Osteoblast (primary cell): ENCODE data around the gene NIT1. TPM values are rescaled to one million over a fixed set of nuclear protein-coding genes. Genes with fewer than 3 reads are reported as not detected.

Experiments used
- DNase-seq: peaks from one replicate; pipeline ENCODE4 v3.0.0; 2011; ENCODE audit warnings: low spot score, mixed read lengths; ENCODE audit not compliant: insufficient read length; ENCODE audit errors: missing footprints
- H2AFZ ChIP-seq: 2 replicates; pipeline ENCODE4 v1.6.0; 2011; ENCODE audit warnings: mild to moderate bottlenecking, low read length
- H3K27ac ChIP-seq: 2 replicates; pipeline ENCODE4 v1.5.1; 2011; ENCODE audit warnings: mild to moderate bottlenecking, low read depth, low read length, moderate library complexity
- H3K27me3 ChIP-seq: 2 replicates; pipeline ENCODE4 v1.6.0; 2012; ENCODE audit warnings: mild to moderate bottlenecking, control low read depth, inconsistent platforms, low read length, moderate library complexity; ENCODE audit not compliant: insufficient read depth
- H3K36me3 ChIP-seq: 2 replicates; pipeline ENCODE4 v1.5.1; 2011; ENCODE audit warnings: mild to moderate bottlenecking, low read length, control low read depth, moderate library complexity; ENCODE audit not compliant: insufficient read depth
- H3K4me1 ChIP-seq: 2 replicates; pipeline ENCODE4 v1.5.1; 2011; ENCODE audit warnings: mild to moderate bottlenecking, low read length, control low read depth, moderate library complexity; ENCODE audit not compliant: insufficient read depth
- H3K4me2 ChIP-seq: 2 replicates; pipeline ENCODE4 v1.6.0; 2011; ENCODE audit warnings: mild to moderate bottlenecking, low read length; ENCODE audit not compliant: insufficient read depth
- H3K4me3 ChIP-seq: fragments of 200-600 bp; sonication (generic); 3 replicates; pipeline ENCODE4 v1.5.1; 2012; ENCODE audit warnings: mild to moderate bottlenecking, low read length, inconsistent platforms; ENCODE audit not compliant: insufficient read depth
- H3K79me2 ChIP-seq: 2 replicates; pipeline ENCODE4 v1.6.0; 2012; ENCODE audit warnings: mild to moderate bottlenecking, low read length, control low read depth, inconsistent platforms; ENCODE audit not compliant: insufficient read depth
- H3K9me3 ChIP-seq: 2 replicates; pipeline ENCODE4 v1.5.1; 2011; ENCODE audit warnings: low read depth, low read length, control low read depth
- H4K20me1 ChIP-seq: 2 replicates; pipeline ENCODE4 v1.6.0; 2012; ENCODE audit warnings: mild to moderate bottlenecking, low read length, control low read depth; ENCODE audit not compliant: insufficient read depth
- total RNA-seq: library from RNA; depleted of rRNA; stranded (reverse); fragments of >200 nt; gene quantifications from 2 replicates; pipeline ENCODE4 v1.2.3, GENCODE V29; 2012
- TF ChIP-seq, protein P1 (sequence below): IDR thresholded peaks from 2 replicates; pipeline ENCODE4 v1.5.1; 2011; ENCODE audit warnings: mild to moderate bottlenecking, low read depth, low read length, moderate library complexity; ENCODE audit errors: extremely low read depth

NIT1 gene
- total RNA-seq, 1 donor, result 23.9 TPM

DNA sequence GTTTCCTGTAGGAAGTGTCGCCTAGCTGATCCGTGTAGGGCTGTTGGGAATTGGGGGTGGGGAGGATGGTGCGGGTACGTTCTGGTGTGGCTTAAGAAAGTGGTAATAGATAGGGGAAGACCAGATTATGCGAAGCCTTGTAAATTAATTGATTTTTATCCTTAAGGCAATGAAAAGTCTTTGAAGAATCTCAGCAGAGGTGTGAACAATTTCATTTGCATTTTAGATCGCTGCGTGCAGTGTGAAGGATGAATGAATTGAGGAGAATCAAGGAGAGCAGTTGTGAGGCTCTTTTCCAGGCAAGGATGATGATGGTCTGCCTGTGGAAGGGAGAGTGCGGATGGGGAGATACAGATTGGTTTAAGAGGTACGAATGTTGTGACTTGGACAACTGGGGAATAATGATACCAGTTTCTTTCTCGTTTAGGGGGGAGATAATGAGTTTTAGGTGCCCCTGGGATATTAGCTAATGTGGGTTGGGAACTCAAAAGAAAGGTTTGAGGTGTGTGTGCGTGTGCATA, 15.4 kb downstream of the NIT1 start:
- Histone ChIP-seq H3K9me3 (no peaks in the 10 kb centered on the region), H3K27ac (peak overlapping the region; percentile 96), H3K4me1 (peaks cover 20% of the 10 kb centered on the region), H2AFZ (peak overlapping the region; percentile 100), H3K4me3 (peak overlapping the region; percentile 100), H3K4me2 (peak overlapping the region; percentile 99), H3K79me2 (peaks cover 66% of the 10 kb centered on the region), H3K36me3 (peaks cover 15% of the 10 kb centered on the region), H4K20me1 (peaks cover 11% of the 10 kb centered on the region), H3K27me3 (no peaks in the 10 kb centered on the region)
- TF ChIP-seq, protein P1, sequence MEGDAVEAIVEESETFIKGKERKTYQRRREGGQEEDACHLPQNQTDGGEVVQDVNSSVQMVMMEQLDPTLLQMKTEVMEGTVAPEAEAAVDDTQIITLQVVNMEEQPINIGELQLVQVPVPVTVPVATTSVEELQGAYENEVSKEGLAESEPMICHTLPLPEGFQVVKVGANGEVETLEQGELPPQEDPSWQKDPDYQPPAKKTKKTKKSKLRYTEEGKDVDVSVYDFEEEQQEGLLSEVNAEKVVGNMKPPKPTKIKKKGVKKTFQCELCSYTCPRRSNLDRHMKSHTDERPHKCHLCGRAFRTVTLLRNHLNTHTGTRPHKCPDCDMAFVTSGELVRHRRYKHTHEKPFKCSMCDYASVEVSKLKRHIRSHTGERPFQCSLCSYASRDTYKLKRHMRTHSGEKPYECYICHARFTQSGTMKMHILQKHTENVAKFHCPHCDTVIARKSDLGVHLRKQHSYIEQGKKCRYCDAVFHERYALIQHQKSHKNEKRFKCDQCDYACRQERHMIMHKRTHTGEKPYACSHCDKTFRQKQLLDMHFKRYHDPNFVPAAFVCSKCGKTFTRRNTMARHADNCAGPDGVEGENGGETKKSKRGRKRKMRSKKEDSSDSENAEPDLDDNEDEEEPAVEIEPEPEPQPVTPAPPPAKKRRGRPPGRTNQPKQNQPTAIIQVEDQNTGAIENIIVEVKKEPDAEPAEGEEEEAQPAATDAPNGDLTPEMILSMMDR, result no peak
- DNase-seq, result no peak

DNA sequence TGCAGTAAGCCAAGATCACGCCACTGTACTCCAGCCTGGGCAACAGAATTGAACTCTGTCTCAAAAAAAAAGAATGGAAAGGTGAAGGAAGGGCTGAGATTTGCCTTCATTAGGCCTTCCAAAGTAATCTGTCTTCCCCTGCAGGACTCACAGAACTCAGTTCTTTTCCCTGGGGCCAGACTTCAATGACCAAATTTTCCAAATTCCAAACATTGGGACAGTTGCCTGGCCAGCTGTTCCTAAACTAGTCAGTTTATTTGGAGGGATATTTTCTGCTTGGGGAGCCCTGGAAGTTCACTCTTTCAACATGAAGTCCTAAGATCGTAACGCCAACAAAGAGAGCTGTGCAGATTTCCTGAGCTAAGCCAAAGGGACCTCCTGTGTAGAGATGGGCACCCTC, 20.0 kb downstream of the NIT1 start:
- Histone ChIP-seq H3K4me1 (peaks cover 6% of the 10 kb centered on the region), H3K27ac (no peak overlapping the region), H3K4me3 (no peak overlapping the region), H3K27me3 (no peaks in the 10 kb centered on the region), H3K4me2 (no peak overlapping the region), H3K36me3 (no peaks in the 10 kb centered on the region), H3K79me2 (peaks cover 22% of the 10 kb centered on the region), H2AFZ (no peak overlapping the region), H4K20me1 (no peaks in the 10 kb centered on the region), H3K9me3 (no peaks in the 10 kb centered on the region)
- no peak for DNase-seq
- TF ChIP-seq, protein P1, result no peak

DNA sequence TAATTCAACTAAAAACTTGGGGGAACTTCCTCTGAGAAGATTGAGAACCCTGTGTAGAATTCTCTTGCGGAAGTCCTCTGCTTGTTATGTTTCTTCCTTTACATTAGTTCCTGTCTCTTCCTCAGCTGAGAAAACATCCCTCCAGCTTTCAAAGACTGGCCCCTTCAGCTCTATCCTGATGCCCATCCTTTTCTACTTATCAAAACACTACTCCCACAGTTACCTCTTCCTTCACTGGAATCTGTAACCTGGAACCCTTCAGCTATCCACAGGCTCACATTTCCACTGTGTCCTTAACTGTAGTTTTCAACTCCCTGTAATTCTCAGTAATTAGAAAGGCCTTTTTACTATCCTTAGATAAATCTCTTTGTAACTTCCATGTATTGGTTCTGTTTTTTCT, 20.5 kb downstream of the NIT1 start:
- H3K4me1 ChIP-seq, result peaks cover 4% of the 10 kb centered on the region
- TF ChIP-seq, protein P1, result no peak
- no peak overlapping the region for H3K27ac ChIP-seq

DNA sequence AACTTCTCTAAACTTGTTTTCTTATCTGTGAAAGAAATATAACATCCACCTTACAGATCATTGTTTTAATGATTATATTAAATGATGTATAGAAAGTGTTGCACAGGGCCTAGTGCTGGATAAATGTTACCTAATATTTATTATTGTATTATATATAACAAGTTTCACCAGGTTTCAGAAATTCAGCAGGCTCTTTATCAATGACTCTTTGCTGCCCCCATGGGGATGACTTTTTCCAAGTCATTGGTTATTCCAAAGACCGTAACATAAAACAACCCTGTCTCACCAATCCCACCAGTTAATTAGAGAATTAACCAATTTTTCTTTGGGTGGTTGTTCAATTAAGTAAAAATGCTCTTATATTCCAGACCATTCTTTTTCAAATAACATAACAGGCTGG, 21.9 kb downstream of the NIT1 start:
- Histone ChIP-seq H3K4me1 (no peaks in the 10 kb centered on the region), H3K4me3 (no peak overlapping the region)
- peak; percentile 83 for DNase-seq

More for the DNA sequence above, 20.5 kb downstream of the NIT1 start:
- H3K4me2 ChIP-seq, result no peak overlapping the region
- H4K20me1 ChIP-seq, result no peaks in the 10 kb centered on the region
- H3K9me3 ChIP-seq, result no peaks in the 10 kb centered on the region
- no peak overlapping the region for H2AFZ ChIP-seq
- DNase-seq, result no peak
- peaks cover 16% of the 10 kb centered on the region for H3K79me2 ChIP-seq
- no peaks in the 10 kb centered on the region for H3K36me3 ChIP-seq
- no peaks in the 10 kb centered on the region for H3K27me3 ChIP-seq
- H3K4me3 ChIP-seq, result no peak overlapping the region

More for the DNA sequence above, 21.9 kb downstream of the NIT1 start:
- Histone ChIP-seq H2AFZ (no peak overlapping the region), H3K79me2 (peaks cover 4% of the 10 kb centered on the region), H3K4me2 (no peak overlapping the region), H4K20me1 (no peaks in the 10 kb centered on the region), H3K27me3 (no peaks in the 10 kb centered on the region), H3K9me3 (no peaks in the 10 kb centered on the region), H3K36me3 (no peaks in the 10 kb centered on the region), H3K27ac (no peak overlapping the region)
- TF ChIP-seq, protein P1, result peak; percentile 55
